IMR-90 (cell line): ENCODE results near the gene AMFR. TPM values are rescaled to one million over a fixed set of nuclear protein-coding genes. Genes with fewer than 3 reads are reported as not detected.

Experiments
- ATAC-seq: fragments of 200-7000 bp; cut with Tn5 transposase; 2 replicates; pipeline ENCODE4 v1.9.1; 2020; ENCODE audit warnings: low read depth, mild to moderate bottlenecking, moderate library complexity
- BruUV-seq: library from RNA; stranded (reverse); fragments of 400-500 nt; replicated peaks from 2 replicates; lab custom pipeline; 2021; lab: Mats Ljungman, UMichigan
- CTCF ChIA-PET: fragments of 300-600 bp; formaldehyde crosslinking; extraction: SDS; loops from one replicate; lab custom pipeline; 2021; ENCODE audit warnings: antibody characterized with exemption; lab: Yijun Ruan, JAX
- POLR2A ChIA-PET: fragments of 300-600 bp; sonication (Branson Sonifier 250); formaldehyde crosslinking; loops from one replicate; lab custom pipeline; 2022; ENCODE audit warnings: antibody characterized with exemption; ENCODE audit not compliant: unreplicated experiment; lab: Charles Lee
- DNase-seq: peaks from one replicate; pipeline ENCODE4 v3.0.0; 2013
- H2AFZ ChIP-seq: replicated peaks from 2 replicates; pipeline ENCODE3; 2013; ENCODE audit warnings: low read length, mild to moderate bottlenecking; ENCODE audit not compliant: poor library complexity
- H2AK5ac ChIP-seq: 2 replicates; pipeline ENCODE4 v1.6.1; 2013; ENCODE audit warnings: low read depth, low read length, inconsistent platforms
- H2AK9ac ChIP-seq: replicated peaks from 2 replicates; pipeline ENCODE3; 2013; ENCODE audit warnings: mild to moderate bottlenecking, low read depth, low read length, moderate library complexity; ENCODE audit not compliant: poor library complexity
- H2BK120ac ChIP-seq: 2 replicates; pipeline ENCODE4 v1.6.1; 2013; ENCODE audit warnings: low read depth, low read length, inconsistent platforms
- H2BK15ac ChIP-seq: 3 replicates; pipeline ENCODE4 v1.6.1; 2013; ENCODE audit warnings: low read depth, low read length, inconsistent platforms
- H2BK20ac ChIP-seq: 2 replicates; pipeline ENCODE4 v1.6.1; 2013; ENCODE audit warnings: low read depth, mild to moderate bottlenecking, inconsistent platforms, low read length, moderate library complexity
- H2BK5ac ChIP-seq: 2 replicates; pipeline ENCODE4 v1.6.1; 2013; ENCODE audit warnings: mild to moderate bottlenecking, low read depth, low read length, inconsistent platforms; ENCODE audit not compliant: poor library complexity, severe bottlenecking
- H3K14ac ChIP-seq: replicated peaks from 2 replicates; pipeline ENCODE4 v1.6.1; 2013; ENCODE audit warnings: low read depth, low read length, inconsistent platforms
- H3K18ac ChIP-seq: 2 replicates; pipeline ENCODE4 v1.6.1; 2013; ENCODE audit warnings: low read depth, low read length, control low read depth
- H3K23ac ChIP-seq: 2 replicates; pipeline ENCODE4 v1.6.1; 2013; ENCODE audit warnings: low read depth, low read length, inconsistent platforms
- H3K27ac ChIP-seq: 2 replicates; pipeline ENCODE4 v1.5.1; 2013; ENCODE audit warnings: mild to moderate bottlenecking, control low read depth, low read length; ENCODE audit not compliant: insufficient read depth
- H3K27me3 ChIP-seq: 2 replicates; pipeline ENCODE4 v1.6.1; 2013; ENCODE audit warnings: low read length; ENCODE audit not compliant: control insufficient read depth, insufficient read depth
- H3K36me3 ChIP-seq: 2 replicates; pipeline ENCODE4 v1.6.1; 2013; ENCODE audit warnings: low read length, mixed read lengths; ENCODE audit not compliant: control insufficient read depth, insufficient read depth
- H3K4ac ChIP-seq: 2 replicates; pipeline ENCODE4 v1.6.1; 2013; ENCODE audit warnings: low read depth, low read length, inconsistent platforms
- H3K4me1 ChIP-seq: 2 replicates; pipeline ENCODE4 v1.6.1; 2013; ENCODE audit warnings: low read length, mixed read lengths; ENCODE audit not compliant: control insufficient read depth, insufficient read depth
- H3K4me2 ChIP-seq: 2 replicates; pipeline ENCODE4 v1.6.1; 2013; ENCODE audit warnings: low read depth, mild to moderate bottlenecking, control low read depth, low read length, moderate library complexity
- H3K4me3 ChIP-seq: 2 replicates; pipeline ENCODE4 v1.5.1; 2013; ENCODE audit warnings: low read depth, mild to moderate bottlenecking, control low read depth, low read length, moderate library complexity; ENCODE audit not compliant: insufficient read depth
- H3K56ac ChIP-seq: 2 replicates; pipeline ENCODE4 v1.6.1; 2013; ENCODE audit warnings: low read length, inconsistent platforms; ENCODE audit not compliant: insufficient read depth; ENCODE audit errors: extremely low read depth
- H3K79me1 ChIP-seq, 2 experiments: 2 replicates each; pipeline ENCODE4 v1.6.1; 2013; ENCODE audit warnings: low read length in 2 of 2, inconsistent platforms in 1 of 2, low read depth in 1 of 2
- H3K9ac ChIP-seq: 2 replicates; pipeline ENCODE4 v1.6.1; 2013; ENCODE audit warnings: low read depth, low read length, control low read depth
- H3K9me1 ChIP-seq: 2 replicates; pipeline ENCODE4 v1.6.1; 2013; ENCODE audit warnings: low read length, inconsistent platforms; ENCODE audit not compliant: insufficient read depth
- H3K9me3 ChIP-seq: 2 replicates; pipeline ENCODE4 v1.6.1; 2013; ENCODE audit warnings: low read length; ENCODE audit not compliant: control insufficient read depth, insufficient read depth
- H4K20me1 ChIP-seq: 2 replicates; pipeline ENCODE4 v1.6.1; 2013; ENCODE audit warnings: low read length, inconsistent platforms; ENCODE audit not compliant: insufficient read depth
- H4K5ac ChIP-seq: 2 replicates; pipeline ENCODE4 v1.6.1; 2013; ENCODE audit warnings: mild to moderate bottlenecking, low read depth, low read length, control low read depth
- H4K8ac ChIP-seq, 2 experiments: 2 replicates each; pipeline ENCODE4 v1.6.1; 2013; ENCODE audit warnings: low read depth in 2 of 2, low read length in 2 of 2, control low read depth in 1 of 2, inconsistent platforms in 1 of 2
- H4K91ac ChIP-seq: 2 replicates; pipeline ENCODE4 v1.6.1; 2013; ENCODE audit warnings: low read depth, low read length, inconsistent platforms; ENCODE audit not compliant: insufficient read depth
- CHD1 ChIP-seq: IDR thresholded peaks from 2 replicates; pipeline ENCODE4 v1.6.1; 2012; ENCODE audit warnings: low read depth, low read length, improper control_type of control experiment
- CTCF ChIP-seq: conservative IDR thresholded peaks from 2 replicates; pipeline ENCODE4 v1.5.1; 2012; ENCODE audit warnings: mild to moderate bottlenecking, low read depth, low read length, improper control_type of control experiment
- MAFK ChIP-seq: IDR thresholded peaks from 2 replicates; pipeline ENCODE4 v1.6.1; 2012; ENCODE audit warnings: low read depth, low read length, improper control_type of control experiment
- MXI1 ChIP-seq: IDR thresholded peaks from 2 replicates; pipeline ENCODE4 v1.6.1; 2012; ENCODE audit warnings: low read depth, mild to moderate bottlenecking, low read length, moderate library complexity, borderline replicate concordance
- NFE2L2 ChIP-seq: fragments of 150-350 bp; IDR thresholded peaks from 2 replicates; pipeline ENCODE4 v1.6.1; 2016; ENCODE audit warnings: low read depth, mild to moderate bottlenecking, low read length
- RAD21 ChIP-seq: IDR thresholded peaks from 2 replicates; pipeline ENCODE4 v1.6.1; 2012; ENCODE audit warnings: low read length, improper control_type of control experiment
- RCOR1 ChIP-seq: IDR thresholded peaks from 2 replicates; pipeline ENCODE4 v1.6.1; 2012; ENCODE audit warnings: mild to moderate bottlenecking, low read length, improper control_type of control experiment; ENCODE audit not compliant: insufficient replicate concordance
- RFX5 ChIP-seq: IDR thresholded peaks from 2 replicates; pipeline ENCODE4 v1.8.0; 2012; ENCODE audit warnings: low read depth, mild to moderate bottlenecking, low read length, moderate library complexity
- SMC3 ChIP-seq: fragments of 150-350 bp; IDR thresholded peaks from 2 replicates; pipeline ENCODE4 v1.6.1; 2016; ENCODE audit warnings: low read depth, mild to moderate bottlenecking, antibody characterized with exemption, low read length, moderate library complexity
- USF2 ChIP-seq: fragments of 150-350 bp; IDR thresholded peaks from 2 replicates; pipeline ENCODE4 v1.6.1; 2017; ENCODE audit warnings: mild to moderate bottlenecking, antibody characterized with exemption, low read length, low read depth
- WGBS, 2 experiments: methylation state at CpG; one replicate each; pipeline versions ENCODE4 v1.1.5 to v1.1.7; 2013; ENCODE audit warnings: missing lambda C conversion rate in 2 of 2; ENCODE audit not compliant: insufficient read length in 1 of 2; ENCODE audit errors: extremely low coverage in 2 of 2; 5-methylcytosine and 5-hydroxymethylcytosine counted together
- dilution Hi-C: fragments of 300-500 bp; cut with HindIII; formaldehyde crosslinking; loops from one replicate; pipeline ENCODE4 v1.14.3; 2018; ENCODE audit warnings: low sequenced_read_pairs; ENCODE audit not compliant: unreplicated experiment
- in situ Hi-C: fragments of 300-500 bp; cut with MboI; formaldehyde crosslinking; loops from 3 replicates; pipeline ENCODE4 v1.14.3; 2019; ENCODE audit warnings: low sequenced_read_pairs, inconsistent platforms, mixed read lengths
- intact Hi-C: fragments of 100-400 bp; cut with micrococcal nuclease; formaldehyde crosslinking; loops from 2 replicates; pipeline ENCODE4 v1.10.0; 2022
- polyA plus RNA-seq, 3 experiments: library from polyadenylated mRNA; depleted of rRNA; stranded (reverse); fragments of >200 nt; gene quantifications; 2 replicates each; pipeline ENCODE4 v1.2.3, GENCODE V29; 2012; ENCODE audit warnings: low replicate concordance in 1 of 3
- total RNA-seq: library from RNA; depleted of rRNA; stranded (reverse); fragments of >200 nt; gene quantifications from 2 replicates; pipeline ENCODE4 v1.2.3, GENCODE V29; 2012

AMFR gene
- total and polyA plus RNA-seq, 2 of the 4 experiments (the other 2 are of a cell fraction), result 60.7 to 216 TPM

- Histone ChIP-seq H3K14ac (no peak overlapping the region), H4K20me1 (no peaks in the 10 kb centered on the region), H4K8ac (no peak overlapping the region), H2BK15ac (no peak overlapping the region), H3K27ac (no peak overlapping the region), H3K4ac (no peak overlapping the region), H4K5ac (no peak overlapping the region), H3K9me3 (no peaks in the 10 kb centered on the region), H2BK120ac (no peak overlapping the region), H4K91ac (no peak overlapping the region), H3K9me1 (no peaks in the 10 kb centered on the region), H2AFZ (no peak overlapping the region), H3K18ac (no peak overlapping the region), H3K79me1 (no peaks in the 10 kb centered on the region), H3K27me3 (peaks cover 30% of the 10 kb centered on the region), H3K4me2 (no peak overlapping the region), H3K56ac (no peak overlapping the region), H3K4me1 (no peaks in the 10 kb centered on the region), H2BK5ac (no peak overlapping the region), H2AK5ac (no peak overlapping the region), H3K23ac (no peak overlapping the region), H3K36me3 (no peaks in the 10 kb centered on the region), H2AK9ac (no peak overlapping the region), H3K9ac (no peak overlapping the region), H3K4me3 (no peak overlapping the region), H2BK20ac (no peak overlapping the region)
- TF ChIP-seq USF2, result no peak
- no peak for TF ChIP-seq MAFK
- TF ChIP-seq CHD1, result no peak
- no peak for TF ChIP-seq RFX5
- TF ChIP-seq SMC3, result no peak
- no peak for TF ChIP-seq CTCF
- TF ChIP-seq RAD21, result no peak
- TF ChIP-seq MXI1, result no peak
- TF ChIP-seq NFE2L2, result no peak
- no peak for TF ChIP-seq RCOR1
- dilution Hi-C loops (no loop called here), in situ Hi-C loops (loop anchor here (25.0 kb wide), 2 partner anchors 607 to 857 kb away; no protein-coding TSS in a partner anchor), intact Hi-C loops (loop anchor here (2.0 kb wide), 2 partner anchors 125 to 477 kb away; no protein-coding TSS in a partner anchor)
- ChIA-PET CTCF (no interaction called here), POLR2A (no interaction called here)
- no peak for DNase-seq
- WGBS, 2 experiments, result no CpG with 5 or more reads among the region's 6 CpGs
- no peak for ATAC-seq
- no TSS peak for BruUV-seq
Observed at GRCh38 chr16:56319376-56319775, 106.0 kb downstream of the AMFR start.
